BLaER1 treated with 17β-estradiol and CSF1 and Interleukin-3, amounts not matched to agents 10 nM and 100 nM (cell line): ENCODE results near the gene UPF3A.

Source experiments
- H3K27ac ChIP-seq, 11 experiments: shearing (Covaris generic); formaldehyde crosslinking; 2 replicates each; pipeline ENCODE4 v1.8.1; 2022
- H3K27me3 ChIP-seq, 11 experiments: shearing (Covaris generic); formaldehyde crosslinking; 2 replicates each; pipeline ENCODE4 v1.8.1; 2022
- H3K36me3 ChIP-seq, 11 experiments: shearing (Covaris generic); formaldehyde crosslinking; 2 replicates each; pipeline ENCODE4 v1.8.1; 2022
- H3K4me1 ChIP-seq, 10 experiments: shearing (Covaris generic); formaldehyde crosslinking; 2 replicates each; pipeline ENCODE4 v1.8.1; 2022
- H3K4me2 ChIP-seq, 11 experiments: shearing (Covaris generic); formaldehyde crosslinking; 2 replicates each; pipeline ENCODE4 v1.8.1; 2022
- H3K4me3 ChIP-seq, 10 experiments: shearing (Covaris generic); formaldehyde crosslinking; 2 replicates each; pipeline ENCODE4 v1.8.1; 2022
- H3K9ac ChIP-seq, 11 experiments: shearing (Covaris generic); formaldehyde crosslinking; 2 replicates each; pipeline ENCODE4 v1.8.1; 2022
- H3K9me3 ChIP-seq, 11 experiments: shearing (Covaris generic); formaldehyde crosslinking; replicated peaks in 1 of 11; 2 replicates each; pipeline ENCODE4 v1.8.1; 2022
- H4K20me1 ChIP-seq, 11 experiments: shearing (Covaris generic); formaldehyde crosslinking; 2 replicates each; pipeline ENCODE4 v1.8.1; 2022
- Cebpa-rat ChIP-seq, 11 experiments: shearing (Covaris generic); IDR thresholded peaks; 2 replicates each; pipeline ENCODE4 v1.8.1; 2022

The UPF3A gene, protein sequence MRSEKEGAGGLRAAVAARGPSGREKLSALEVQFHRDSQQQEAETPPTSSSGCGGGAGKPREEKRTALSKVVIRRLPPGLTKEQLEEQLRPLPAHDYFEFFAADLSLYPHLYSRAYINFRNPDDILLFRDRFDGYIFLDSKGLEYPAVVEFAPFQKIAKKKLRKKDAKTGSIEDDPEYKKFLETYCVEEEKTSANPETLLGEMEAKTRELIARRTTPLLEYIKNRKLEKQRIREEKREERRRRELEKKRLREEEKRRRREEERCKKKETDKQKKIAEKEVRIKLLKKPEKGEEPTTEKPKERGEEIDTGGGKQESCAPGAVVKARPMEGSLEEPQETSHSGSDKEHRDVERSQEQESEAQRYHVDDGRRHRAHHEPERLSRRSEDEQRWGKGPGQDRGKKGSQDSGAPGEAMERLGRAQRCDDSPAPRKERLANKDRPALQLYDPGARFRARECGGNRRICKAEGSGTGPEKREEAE

DNA sequence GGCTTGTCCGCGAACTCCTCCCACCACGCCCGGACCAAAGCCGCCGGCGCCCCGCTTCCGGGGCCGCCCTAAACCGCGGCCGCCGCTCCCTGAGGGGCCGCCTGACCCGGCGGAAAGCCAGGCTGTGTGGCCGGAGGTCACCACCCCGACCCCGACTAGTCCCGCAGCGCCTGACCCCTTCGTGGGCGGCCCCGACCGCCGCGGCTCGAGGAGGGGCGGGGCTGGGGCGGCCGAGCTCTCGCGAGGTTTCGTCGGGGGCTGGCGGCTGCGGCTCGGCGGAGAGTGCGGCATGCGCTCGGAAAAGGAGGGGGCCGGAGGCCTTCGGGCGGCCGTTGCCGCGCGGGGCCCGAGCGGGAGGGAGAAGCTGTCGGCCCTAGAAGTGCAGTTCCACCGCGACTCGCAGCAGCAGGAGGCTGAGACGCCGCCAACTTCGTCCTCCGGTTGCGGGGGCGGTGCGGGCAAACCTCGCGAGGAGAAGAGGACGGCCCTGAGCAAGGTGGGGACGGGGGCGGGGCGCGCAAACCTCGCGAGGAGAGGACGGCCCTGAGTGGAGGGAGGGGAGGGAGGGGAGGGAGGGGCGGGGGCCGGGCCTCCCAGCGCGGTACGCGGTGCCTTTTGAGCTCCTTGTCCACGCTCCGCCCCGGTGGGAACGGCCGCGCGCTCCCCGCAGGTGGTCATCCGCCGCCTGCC is at the start of gene UPF3A:
UPF3A (plus strand) TSS at position 251 of the 690 bp plus-strand sequence; CDS start at position 290, 39 bp downstream.
- H3K4me3 ChIP-seq: peak within 1 kb of the TSS; percentile 68 to 92 (median 82)
- H3K4me2 ChIP-seq: peak within 1 kb of the TSS; percentile 80 to 96 (median 91)
- H3K9me3 ChIP-seq: no peaks in the 10 kb centered on the region
- TF ChIP-seq Cebpa-rat (IDR thresholded peaks at IDR 0.05): no peak
- H3K27me3 ChIP-seq: no peaks in the 10 kb centered on the region
- peaks cover 15 to 53% (median 38%) of the 10 kb centered on the region in 11 experiments for H3K36me3 ChIP-seq
- peak within 1 kb of the TSS; percentile 94 to 100 (median 99) for H3K27ac ChIP-seq
- H3K4me1 ChIP-seq: peaks cover 29 to 47% (median 37%) of the 10 kb centered on the region in 10 experiments
- peak within 1 kb of the TSS; percentile 98 to 100 (median 99) for H3K9ac ChIP-seq
- peaks cover 0 to 25% (median 12%) of the 10 kb centered on the region in 11 experiments; a peak in 10 of 22 replicates for H4K20me1 ChIP-seq

- H3K4me3 ChIP-seq: no peak overlapping the region
- peaks cover 0 to 13% (median 9%) of the 10 kb centered on the region in 11 experiments; a peak in 11 of 22 replicates for H4K20me1 ChIP-seq
- H3K27me3 ChIP-seq: no peaks in the 10 kb centered on the region
- peaks cover 3 to 6% (median 4%) of the 10 kb centered on the region in 11 experiments; a peak in 20 of 22 replicates for H3K36me3 ChIP-seq
- H3K9ac ChIP-seq: no peak overlapping the region
- H3K4me1 ChIP-seq: peaks cover 12 to 35% (median 18%) of the 10 kb centered on the region in 10 experiments
- H3K9me3 ChIP-seq: no peaks in the 10 kb centered on the region
- no peak for TF ChIP-seq Cebpa-rat (IDR thresholded peaks at IDR 0.05)
- H3K27ac ChIP-seq: no peak overlapping the region
- no peak overlapping the region for H3K4me2 ChIP-seq
These were observed 49.5 kb upstream of the UPF3A start for GRCh38 chr13:114231886-114232285.

- peaks cover 10 to 36% (median 20%) of the 10 kb centered on the region in 10 experiments for H3K4me1 ChIP-seq
- peak overlapping the region; percentile 70 to 99 (median 93) for H3K4me2 ChIP-seq
- H3K9ac ChIP-seq: peak overlapping the region; percentile 84 to 93 (median 91); a peak in 17 of 22 replicates
- peak overlapping the region; percentile 72 to 97 (median 93); a peak in 19 of 20 replicates for H3K4me3 ChIP-seq
- peak overlapping the region in 10 of 11 experiments; percentile 79 to 90 (median 86); a peak in 20 of 22 replicates for H3K27ac ChIP-seq
- no peaks in the 10 kb centered on the region for H3K27me3 ChIP-seq
- no peak for TF ChIP-seq Cebpa-rat (IDR thresholded peaks at IDR 0.05)
- H3K36me3 ChIP-seq: peaks cover 26 to 29% (median 28%) of the 10 kb centered on the region in 11 experiments
- H3K9me3 ChIP-seq: no peaks in the 10 kb centered on the region
- H4K20me1 ChIP-seq: peaks cover 0 to 32% (median 17%) of the 10 kb centered on the region in 11 experiments; a peak in 14 of 22 replicates
These were observed 47.1 kb upstream of the UPF3A start for GRCh38 chr13:114234266-114234644.

- peaks cover 10 to 30% (median 17%) of the 10 kb centered on the region in 10 experiments for H3K4me1 ChIP-seq
- peak within 1 kb of the TSS; percentile 84 to 93 (median 91) for H3K9ac ChIP-seq
- TF ChIP-seq Cebpa-rat (IDR thresholded peaks at IDR 0.05): no peak
- peaks cover 0 to 32% (median 22%) of the 10 kb centered on the region in 11 experiments; a peak in 15 of 22 replicates for H4K20me1 ChIP-seq
- H3K4me3 ChIP-seq: peak within 1 kb of the TSS; percentile 72 to 97 (median 93)
- peak within 1 kb of the TSS; percentile 79 to 90 (median 86); a peak in 21 of 22 replicates for H3K27ac ChIP-seq
- no peaks in the 10 kb centered on the region for H3K27me3 ChIP-seq
- no peaks in the 10 kb centered on the region for H3K9me3 ChIP-seq
- H3K36me3 ChIP-seq: peaks cover 32 to 35% (median 34%) of the 10 kb centered on the region in 11 experiments
- peak within 1 kb of the TSS; percentile 89 to 100 (median 93) for H3K4me2 ChIP-seq
These were observed 46.6 kb upstream of the UPF3A start, which contains the start of gene CDC16 for GRCh38 chr13:114234645-114235421. Gene CDC16, plus strand, starts transcription at chr13:114234897. Its CDS starts 188 bp downstream, at chr13:114235085.

- no peak for TF ChIP-seq Cebpa-rat (IDR thresholded peaks at IDR 0.05)
These were observed 45.7 kb upstream of the UPF3A start for GRCh38 chr13:114235697-114236096.

DNA sequence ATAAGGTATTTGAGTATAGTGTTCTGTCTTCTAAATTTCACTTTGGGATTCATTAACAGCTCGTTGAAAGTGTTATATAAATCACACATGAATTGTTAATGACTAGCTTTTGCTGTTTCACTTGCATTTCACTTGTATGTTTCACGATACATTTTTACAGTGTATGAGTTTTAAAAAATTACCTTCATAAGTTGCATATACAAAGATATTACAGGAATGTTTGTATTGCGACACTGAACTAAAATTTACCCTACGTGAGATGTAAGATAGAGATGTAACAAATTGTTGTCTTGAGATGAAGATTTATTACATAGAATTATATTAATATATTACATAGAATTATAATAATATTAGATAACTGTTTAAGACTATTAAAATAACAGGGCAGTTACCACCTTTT is 45.2 kb upstream of the UPF3A start:
- peak overlapping the region; percentile 89 to 100 (median 93) for H3K4me2 ChIP-seq
- peaks cover 46 to 49% (median 47%) of the 10 kb centered on the region in 11 experiments for H3K36me3 ChIP-seq
- H3K9ac ChIP-seq: peak overlapping the region; percentile 84 to 93 (median 91); a peak in 21 of 22 replicates
- H3K9me3 ChIP-seq: no peaks in the 10 kb centered on the region
- H4K20me1 ChIP-seq: peaks cover 0 to 39% (median 26%) of the 10 kb centered on the region in 11 experiments; a peak in 15 of 22 replicates
- peaks cover 9 to 24% (median 16%) of the 10 kb centered on the region in 10 experiments for H3K4me1 ChIP-seq
- peak overlapping the region; percentile 72 to 97 (median 93); a peak in 18 of 20 replicates for H3K4me3 ChIP-seq
- H3K27me3 ChIP-seq: no peaks in the 10 kb centered on the region
- 0 out of 22 replicates have a peak, but pooled peaks of 1 of the 11 experiments have one; percentile 8 for TF ChIP-seq Cebpa-rat (IDR thresholded peaks at IDR 0.05)
- H3K27ac ChIP-seq: no peak overlapping the region

More at GRCh38 chr13:114235697-114236096, 45.7 kb upstream of the UPF3A start:
- Histone ChIP-seq H3K4me2 (peak overlapping the region; percentile 89 to 100 (median 93)), H3K27ac (peak overlapping the region; percentile 79 to 90 (median 86); a peak in 14 of 22 replicates), H3K4me1 (peaks cover 9 to 24% (median 16%) of the 10 kb centered on the region in 10 experiments), H3K27me3 (no peaks in the 10 kb centered on the region), H3K9ac (peak overlapping the region; percentile 84 to 93 (median 91)), H3K4me3 (peak overlapping the region; percentile 72 to 97 (median 93)), H4K20me1 (peaks cover 0 to 35% (median 22%) of the 10 kb centered on the region in 11 experiments; a peak in 15 of 22 replicates), H3K36me3 (peaks cover 41 to 44% (median 42%) of the 10 kb centered on the region in 11 experiments), H3K9me3 (no peaks in the 10 kb centered on the region)

- no peak for TF ChIP-seq Cebpa-rat (IDR thresholded peaks at IDR 0.05)
- Histone ChIP-seq H4K20me1 (peaks cover 0 to 47% (median 28%) of the 10 kb centered on the region in 11 experiments; a peak in 16 of 22 replicates), H3K36me3 (peaks cover 60 to 62% (median 61%) of the 10 kb centered on the region in 11 experiments), H3K27me3 (no peaks in the 10 kb centered on the region), H3K9ac (peak overlapping the region in 2 of 11 experiments; percentile 45 to 47; a peak in 6 of 22 replicates), H3K4me3 (no peak overlapping the region), H3K4me1 (peaks cover 9 to 24% (median 16%) of the 10 kb centered on the region in 10 experiments), H3K27ac (no peak overlapping the region; a peak in 1 of 22 replicates), H3K9me3 (no peaks in the 10 kb centered on the region), H3K4me2 (peak overlapping the region in 4 of 11 experiments; percentile 16 to 100 (median 62); a peak in 6 of 22 replicates)
These were observed 43.8 kb upstream of the UPF3A start for GRCh38 chr13:114237415-114238112.
